K562 treated with DMSO at 1 percent for 12 hours (cell line): Measurements from ENCODE around the gene AHCY. TPM values are rescaled to one million over a fixed set of nuclear protein-coding genes. Genes with fewer than 3 reads are reported as not detected.

Experiments used
- total RNA-seq: library from RNA; unstranded; fragments of 300-600 nt; gene quantifications from 2 replicates; pipeline ENCODE4 v1.2.3, GENCODE V29; 2022; ENCODE audit not compliant: insufficient read depth

AHCY gene
- total RNA-seq: 212 and 244 TPM in 2 replicates

DNA sequence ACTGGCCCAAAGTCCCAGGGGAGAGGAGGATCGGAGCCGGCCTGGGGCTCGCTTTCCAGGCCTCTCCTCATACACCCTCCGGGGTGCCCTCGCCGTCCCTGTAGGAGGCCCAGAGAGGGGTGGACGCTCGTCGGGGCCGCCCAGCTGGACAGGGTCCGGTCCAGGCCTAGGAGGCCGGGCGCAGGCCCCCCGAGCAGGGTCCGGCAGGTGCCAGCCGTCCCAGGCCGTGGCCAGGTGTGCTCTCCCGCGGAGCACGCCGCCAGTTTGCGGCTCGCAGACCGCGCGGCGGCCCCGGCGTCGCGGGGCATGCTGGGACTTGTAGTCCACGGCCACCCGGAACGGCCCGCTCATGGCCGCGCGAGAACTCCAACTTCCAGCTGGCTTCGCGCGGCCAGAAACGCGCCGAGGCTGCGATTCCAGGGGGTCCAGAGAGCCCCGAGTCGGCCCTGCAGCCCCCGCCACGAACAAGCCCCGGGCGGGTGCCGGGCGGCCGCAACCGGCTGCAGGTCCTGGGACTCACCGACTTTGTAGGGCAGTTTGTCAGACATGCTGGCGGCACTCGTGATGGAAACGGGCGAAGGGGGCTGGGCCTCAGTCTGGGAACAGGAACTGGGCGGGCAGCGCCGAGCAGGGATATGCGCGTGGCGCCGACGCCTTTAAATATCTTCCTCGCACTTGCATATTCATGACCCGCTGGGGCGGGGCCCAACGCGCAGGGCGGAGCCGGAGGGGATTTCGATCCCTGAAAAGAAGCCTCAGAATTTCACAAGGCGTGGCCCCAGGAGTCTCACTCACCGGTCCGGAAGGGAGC is at the start of gene AHCY:
Gene AHCY, minus strand, starts transcription at position 633 of the 811 bp plus-strand sequence. Its CDS starts 85 bp downstream, at position 548.

GRCh38 chr20:34240693-34241615 is 62.2 kb downstream of the AHCY start, which contains the start of gene ASIP:
TSS of gene ASIP (plus strand) at chr20:34241423. CDS start at chr20:34260375, 18,952 bp downstream.

Other genes starting within 250 kb of the AHCY start
- 129 and 143 TPM in 2 replicates for gene EIF2S2, start 191.1 kb downstream of the AHCY start, total RNA-seq
- gene ASIP, start 61.9 kb downstream of the AHCY start, total RNA-seq: not detected in 2 replicates
- gene ITCH, start 59.9 kb upstream of the AHCY start, total RNA-seq: 6.0 and 30.0 TPM in 2 replicates
- gene DYNLRB1, start 213.1 kb upstream of the AHCY start, total RNA-seq: 348 and 417 TPM in 2 replicates